NCI-H128 (cell line): Measurements from ENCODE around the gene SLC34A1.
"Not testable (repeated sequence)": the region's sequence is repeated elsewhere in the genome, so short reads cannot be mapped to it uniquely, and the experiment has no call there.

Experiments
- DNase-seq: peaks from one replicate; lab custom pipeline; 2025; ENCODE audit not compliant: unreplicated experiment; lab: John Stamatoyannopoulos, UW

SLC34A1 gene

DNA sequence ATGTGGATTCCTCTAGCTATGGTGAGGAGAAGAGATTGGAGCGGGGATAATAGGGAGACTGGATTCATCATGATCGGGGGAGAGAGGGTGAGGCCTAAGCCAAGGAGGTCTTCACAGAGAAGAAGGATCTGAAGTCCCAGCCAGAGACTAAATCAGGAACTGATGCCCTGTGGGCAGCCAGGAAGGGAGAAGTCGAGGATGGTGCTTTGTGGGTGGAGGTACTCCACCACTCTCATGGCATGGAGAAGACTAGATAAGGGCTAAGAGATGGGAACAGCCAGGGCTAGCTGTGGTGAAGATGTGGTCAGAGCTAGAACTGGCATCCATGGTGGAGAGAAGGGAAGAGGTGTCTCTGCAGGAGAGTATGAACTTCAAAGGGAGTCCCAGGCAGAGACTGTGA is 29.5 kb upstream of the SLC34A1 start:
- DNase-seq = no peak

DNA sequence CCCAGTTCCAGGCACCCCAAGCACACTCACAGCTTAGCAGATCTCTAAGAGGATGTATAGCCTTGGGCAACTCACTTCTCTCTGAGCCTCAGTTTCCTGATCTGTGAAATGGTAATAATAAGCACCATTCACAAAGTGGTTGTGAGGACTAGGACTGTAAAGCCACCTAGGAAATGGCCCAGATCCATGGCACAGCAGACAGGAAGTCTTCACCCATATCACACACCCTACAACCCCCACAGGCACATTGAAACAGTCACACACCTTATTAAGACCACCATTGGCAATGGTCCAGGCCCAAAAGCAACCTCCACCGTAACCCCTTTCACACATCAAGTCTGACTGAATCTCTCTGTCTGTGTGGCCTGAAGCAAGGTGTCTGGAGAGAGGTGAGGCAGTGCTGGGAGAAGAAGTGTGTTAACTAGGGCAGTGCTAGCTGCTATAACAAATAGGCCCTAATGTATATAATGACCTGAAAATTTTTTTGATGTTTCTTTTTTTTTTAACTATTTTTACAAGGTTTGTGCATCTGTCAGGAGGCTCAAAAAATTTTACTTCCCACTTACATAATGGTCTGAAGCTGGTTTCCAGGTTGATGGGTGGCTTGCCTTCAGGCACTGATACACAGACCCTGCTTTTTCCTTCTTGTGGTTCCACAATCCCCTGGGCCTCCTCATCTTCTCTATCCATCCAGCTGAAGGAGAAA is 28.9 kb upstream of the SLC34A1 start:
- no peak for DNase-seq

DNA sequence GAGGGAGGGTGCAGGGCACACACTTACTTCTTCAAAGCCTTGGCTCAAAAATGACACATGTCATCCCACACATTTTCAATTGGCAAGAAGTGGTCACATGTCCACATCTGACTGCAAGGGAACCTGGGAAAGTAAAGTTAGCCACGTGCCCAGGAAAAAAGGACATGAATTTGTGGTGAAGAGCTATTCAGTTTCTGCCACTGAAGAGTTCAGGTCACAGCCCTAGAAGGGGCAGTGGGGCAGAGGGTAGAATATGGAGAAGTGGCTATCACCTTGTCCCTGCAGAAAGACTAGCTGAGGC is 28.4 kb upstream of the SLC34A1 start:
- DNase-seq = no peak

DNA sequence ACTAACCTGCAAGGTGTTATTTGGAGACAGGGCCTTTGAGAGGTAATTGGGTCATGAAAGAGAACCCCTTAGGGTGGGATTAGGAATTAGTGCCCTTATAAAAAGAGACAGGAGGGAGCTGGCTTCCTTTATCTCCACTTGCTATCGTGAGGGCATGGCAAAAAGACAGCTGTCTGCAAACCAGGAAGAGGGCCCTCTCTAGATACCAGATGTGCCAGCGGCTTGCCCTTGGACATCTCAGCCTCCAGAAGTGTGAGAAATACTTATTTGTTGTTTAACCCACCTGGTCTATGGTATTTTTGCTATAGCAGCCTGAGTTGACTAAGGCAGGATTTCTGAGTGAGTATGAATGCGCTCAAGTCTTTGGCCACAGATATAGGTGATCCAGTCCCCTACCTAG is 27.5 kb upstream of the SLC34A1 start:
- no peak for DNase-seq

DNA sequence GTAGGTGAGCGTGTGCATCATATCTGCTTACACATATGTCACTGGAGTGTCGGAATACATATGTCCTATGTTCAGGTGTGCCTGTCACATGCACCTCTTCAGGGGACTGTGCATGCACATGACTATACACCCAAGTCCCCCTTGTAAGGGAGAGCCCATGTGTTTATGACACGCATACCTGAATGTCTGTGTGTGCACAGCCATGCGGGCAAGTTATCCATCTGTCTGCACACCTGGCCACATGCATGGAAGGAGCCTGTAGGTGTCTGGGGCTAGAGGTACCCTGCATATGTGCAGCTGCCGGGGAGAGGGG is 27.1 kb upstream of the SLC34A1 start:
- no peak for DNase-seq

DNA sequence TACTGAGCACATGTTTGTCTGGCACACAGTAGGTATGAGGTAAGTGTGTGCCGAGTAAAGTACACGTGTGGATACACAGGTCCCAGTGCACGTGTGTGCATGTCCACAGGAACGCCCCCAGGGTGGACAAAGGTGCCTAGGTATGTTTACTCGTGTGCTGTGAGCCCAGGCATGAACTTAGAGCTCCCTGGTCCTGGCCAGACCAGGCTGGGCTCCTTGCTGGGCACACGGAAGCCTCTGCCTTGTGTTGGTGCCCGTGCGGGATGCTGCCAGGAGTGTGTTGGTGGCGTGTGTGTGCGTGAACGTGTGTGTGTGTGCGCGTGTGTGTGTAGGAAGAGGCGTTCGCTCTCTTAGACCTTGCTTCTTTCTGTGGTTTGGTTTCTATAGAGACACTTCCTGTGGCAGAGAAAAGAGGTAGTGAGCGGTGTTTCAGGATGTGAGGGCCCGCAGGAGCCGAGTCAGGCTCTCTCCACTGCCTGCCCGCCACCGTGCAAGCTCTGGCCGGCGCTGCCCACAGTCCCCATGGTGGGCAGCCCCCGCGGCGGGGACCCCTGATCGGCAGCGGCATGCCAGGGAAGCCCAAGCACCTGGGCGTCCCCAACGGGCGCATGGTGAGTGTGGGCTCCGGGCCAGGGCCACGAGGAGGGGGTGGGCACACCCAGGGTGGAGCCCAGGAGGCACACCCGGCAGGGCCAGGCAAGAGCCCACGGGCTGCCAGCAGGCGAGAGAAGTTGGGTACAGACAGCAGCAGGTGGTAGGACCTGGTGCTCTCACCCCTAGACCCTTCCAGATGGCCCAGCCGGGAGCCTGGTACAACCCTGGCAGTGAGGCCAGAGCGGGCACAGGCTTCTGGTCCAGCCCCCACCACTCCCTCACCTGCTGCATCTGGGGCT is 26.5 kb upstream of the SLC34A1 start, which contains the start of gene RGS14:
Gene RGS14 (plus strand): TSS at position 466 of the 893 bp plus-strand sequence. CDS start 101 bp downstream, at position 567.
- no peak for DNase-seq

DNA sequence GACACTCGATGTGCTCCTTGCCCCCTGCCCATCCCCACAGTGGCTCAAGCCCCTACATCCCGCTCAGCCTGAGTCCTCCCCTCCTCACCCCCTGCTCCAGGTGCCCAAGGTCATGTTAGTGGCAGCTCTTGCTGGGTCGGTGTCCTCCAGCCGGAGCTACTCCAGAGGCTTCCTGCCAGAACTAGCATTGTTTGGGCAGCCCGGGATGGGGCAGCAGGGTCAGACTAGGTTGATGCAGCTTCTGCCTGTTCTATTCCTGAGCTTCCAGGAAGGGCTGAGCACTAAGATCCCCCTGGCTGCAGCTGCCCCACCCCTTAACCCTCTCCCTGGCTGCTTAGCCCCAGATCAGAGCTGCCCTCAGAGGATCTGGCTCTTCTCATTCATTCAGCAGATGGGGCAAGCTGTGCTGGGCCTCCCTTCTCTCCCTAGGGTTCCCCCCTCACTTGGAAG is 25.8 kb upstream of the SLC34A1 start:
- DNase-seq = no peak

DNA sequence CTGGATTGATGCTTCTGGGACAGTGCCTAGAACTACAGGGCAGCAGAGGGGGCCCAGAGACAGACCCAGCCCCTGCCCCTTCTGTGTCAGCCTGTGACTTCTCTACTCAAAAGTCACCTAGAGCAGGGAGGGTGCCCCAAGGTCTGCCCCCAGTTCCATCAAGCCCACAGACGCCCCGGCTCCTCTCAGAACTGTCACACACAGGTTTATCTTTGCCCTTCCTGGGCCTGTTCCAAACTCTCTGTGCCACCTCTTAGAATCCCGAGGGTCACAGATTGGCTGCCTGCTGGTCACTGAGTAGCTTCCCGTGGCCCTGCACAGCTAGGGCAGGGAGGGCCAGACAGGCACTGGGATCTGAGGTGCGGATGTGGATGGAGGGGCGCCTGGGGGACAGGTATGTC is 24.8 kb upstream of the SLC34A1 start:
- DNase-seq = no peak

DNA sequence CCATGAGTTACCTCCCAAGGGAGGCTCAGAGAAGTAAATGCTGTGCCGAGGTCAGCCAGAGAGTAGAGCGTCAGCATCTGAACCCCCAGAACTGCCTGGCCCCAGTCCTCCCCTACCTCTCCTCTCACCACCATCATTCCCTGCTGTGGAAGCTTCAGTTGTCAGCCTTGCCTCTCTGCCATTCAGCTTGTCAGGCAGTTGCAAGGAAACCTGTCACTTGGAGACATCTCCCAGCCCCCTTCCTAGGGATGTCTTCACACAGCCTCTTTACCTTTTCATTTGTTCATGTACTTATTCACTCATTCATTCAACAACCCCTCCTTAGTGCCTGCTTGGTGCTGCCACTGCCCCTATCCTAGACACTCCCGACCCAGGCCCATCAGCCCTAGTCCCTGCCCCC is 24.4 kb upstream of the SLC34A1 start:
- no peak for DNase-seq

DNA sequence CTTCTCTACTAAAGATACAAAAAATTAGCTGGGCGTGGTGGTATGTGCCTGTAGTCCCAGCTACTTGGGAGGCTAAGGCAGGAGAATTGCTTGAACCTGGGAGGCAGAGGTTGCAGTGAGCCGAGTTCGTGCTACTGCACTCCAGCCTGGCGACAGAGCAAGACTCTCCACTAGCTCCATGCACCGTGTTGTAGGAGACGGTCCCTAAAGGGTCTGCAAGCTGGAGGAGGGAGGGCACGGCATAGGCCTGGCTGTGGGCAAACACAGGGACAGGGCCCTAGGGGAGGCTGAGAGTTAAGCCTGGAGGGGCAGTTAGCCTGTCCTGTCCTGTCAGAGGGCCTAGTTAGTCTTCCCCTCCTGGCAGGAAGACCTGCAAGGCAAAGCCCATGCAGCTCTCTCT is 23.5 kb upstream of the SLC34A1 start:
- DNase-seq = not testable (repeated sequence)

DNA sequence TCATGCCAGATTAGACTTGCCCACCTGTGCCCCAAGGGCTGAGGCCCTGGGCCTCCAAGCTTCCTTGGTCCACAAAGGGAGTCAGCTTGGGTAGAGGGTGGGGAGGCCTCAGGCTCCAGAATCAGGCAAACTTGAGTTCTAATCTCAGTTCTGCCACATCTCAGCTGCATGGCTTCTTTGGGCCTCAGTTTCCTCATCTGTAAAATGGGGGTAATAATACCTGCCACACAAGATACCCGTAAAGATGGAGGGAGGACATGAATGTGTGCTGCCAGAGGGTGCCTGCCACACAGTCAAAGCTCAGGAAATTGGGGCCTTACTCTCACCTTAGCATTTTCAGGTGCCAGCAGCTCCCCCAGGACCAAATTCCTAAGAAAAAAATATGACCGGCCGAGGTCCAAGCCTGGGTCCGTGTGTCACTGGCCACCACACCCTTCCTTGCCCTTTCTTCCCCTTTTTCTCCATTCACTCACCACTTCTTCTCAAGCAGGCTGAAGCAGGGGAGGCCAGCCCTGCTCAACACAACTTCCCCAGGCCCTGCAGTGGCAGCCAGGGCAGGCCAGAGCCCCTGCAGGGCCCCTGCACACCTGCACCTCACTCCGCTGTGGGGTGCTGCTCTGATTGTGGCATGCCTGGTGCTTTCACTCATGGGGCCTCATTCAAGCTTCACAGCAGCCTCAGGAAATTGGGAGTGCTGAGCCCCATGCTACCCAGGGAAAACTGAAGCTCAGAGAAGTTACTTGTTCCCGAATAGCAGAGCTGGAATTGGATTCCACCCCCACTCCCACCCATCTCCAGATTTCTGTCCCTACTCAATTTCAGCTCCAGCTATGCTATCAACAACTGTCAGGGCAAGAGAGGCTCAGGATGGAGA is 22.6 kb upstream of the SLC34A1 start:
- no peak for DNase-seq

DNA sequence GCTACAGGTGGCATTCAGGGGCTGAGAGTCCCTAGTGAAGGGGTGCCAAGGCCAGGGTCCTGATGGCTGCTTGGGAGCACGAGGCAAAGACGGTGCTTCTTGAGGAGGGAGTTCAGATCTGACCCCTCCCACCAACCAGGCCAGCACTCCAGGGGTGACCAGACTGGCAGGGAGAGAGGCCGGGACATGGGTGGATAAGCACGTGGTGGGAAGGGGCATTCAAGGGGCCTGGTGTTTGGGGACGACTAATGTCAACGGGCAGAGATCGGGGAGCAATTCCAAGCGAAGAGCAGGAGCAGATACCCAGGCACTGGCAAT is 22.0 kb upstream of the SLC34A1 start:
- no peak for DNase-seq

DNA sequence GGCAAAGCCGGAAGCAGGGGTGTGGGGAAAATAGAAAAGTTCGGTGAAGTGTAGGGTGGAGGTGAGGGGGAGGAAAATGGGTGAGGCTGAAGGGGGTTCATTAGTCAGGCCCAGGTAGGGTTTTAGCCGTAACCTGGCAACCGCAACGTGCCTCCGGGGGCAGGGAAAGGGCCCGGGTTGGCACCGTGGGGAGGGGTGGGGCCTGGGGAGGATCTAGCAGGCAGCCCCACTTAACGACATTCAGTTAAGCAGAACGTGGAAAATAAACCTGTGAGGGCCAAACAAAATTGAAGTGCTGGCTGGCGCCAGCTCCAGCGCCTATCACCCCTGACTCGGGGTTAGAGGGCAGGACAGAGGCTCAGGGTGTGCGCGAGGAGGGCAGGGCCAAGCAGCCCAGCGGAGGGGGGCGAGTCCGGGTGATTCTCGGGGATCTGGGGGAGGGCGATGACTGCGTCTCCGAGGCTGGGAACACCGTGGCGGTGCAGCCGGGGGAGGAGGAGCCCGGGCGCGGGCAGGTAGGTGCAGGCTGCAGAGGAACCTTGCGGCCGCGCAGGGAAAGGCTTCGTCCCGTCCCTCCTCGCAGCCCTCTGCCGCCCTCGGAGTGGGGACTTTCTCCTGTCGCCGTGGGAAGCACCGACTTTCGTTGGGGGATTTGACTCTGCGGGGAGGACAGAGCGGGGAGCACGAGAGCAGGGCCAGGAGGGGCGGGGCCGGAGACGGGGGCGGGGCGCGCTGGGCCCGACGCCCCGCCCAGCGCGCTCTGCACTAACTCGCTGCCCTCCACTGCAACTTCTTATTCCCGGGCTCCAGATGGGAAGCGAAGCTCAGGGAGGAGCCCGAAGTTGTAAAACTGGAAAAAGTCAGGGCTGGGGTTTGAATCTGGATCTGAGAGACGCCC is 21.4 kb upstream of the SLC34A1 start:
- peak; percentile 8 for DNase-seq

DNA sequence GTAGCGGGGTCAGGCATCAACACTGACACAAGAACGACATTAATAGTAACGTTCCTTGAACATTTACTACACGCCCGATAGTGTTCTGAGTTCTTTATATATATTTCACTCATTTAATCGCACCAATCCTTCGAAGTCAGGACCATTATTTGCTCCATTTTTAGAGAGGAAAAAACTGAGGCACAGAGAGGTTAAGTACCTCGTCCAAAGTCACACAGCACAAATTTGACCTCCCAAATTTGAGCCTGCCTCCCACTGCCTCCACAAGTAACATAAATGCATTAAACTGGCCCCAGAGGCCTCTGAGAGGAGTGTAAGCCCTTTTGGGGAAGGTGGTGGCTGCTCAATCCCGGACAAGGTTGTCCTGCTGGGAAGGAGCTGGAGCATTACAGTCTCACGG is 20.7 kb upstream of the SLC34A1 start:
- no peak for DNase-seq

DNA sequence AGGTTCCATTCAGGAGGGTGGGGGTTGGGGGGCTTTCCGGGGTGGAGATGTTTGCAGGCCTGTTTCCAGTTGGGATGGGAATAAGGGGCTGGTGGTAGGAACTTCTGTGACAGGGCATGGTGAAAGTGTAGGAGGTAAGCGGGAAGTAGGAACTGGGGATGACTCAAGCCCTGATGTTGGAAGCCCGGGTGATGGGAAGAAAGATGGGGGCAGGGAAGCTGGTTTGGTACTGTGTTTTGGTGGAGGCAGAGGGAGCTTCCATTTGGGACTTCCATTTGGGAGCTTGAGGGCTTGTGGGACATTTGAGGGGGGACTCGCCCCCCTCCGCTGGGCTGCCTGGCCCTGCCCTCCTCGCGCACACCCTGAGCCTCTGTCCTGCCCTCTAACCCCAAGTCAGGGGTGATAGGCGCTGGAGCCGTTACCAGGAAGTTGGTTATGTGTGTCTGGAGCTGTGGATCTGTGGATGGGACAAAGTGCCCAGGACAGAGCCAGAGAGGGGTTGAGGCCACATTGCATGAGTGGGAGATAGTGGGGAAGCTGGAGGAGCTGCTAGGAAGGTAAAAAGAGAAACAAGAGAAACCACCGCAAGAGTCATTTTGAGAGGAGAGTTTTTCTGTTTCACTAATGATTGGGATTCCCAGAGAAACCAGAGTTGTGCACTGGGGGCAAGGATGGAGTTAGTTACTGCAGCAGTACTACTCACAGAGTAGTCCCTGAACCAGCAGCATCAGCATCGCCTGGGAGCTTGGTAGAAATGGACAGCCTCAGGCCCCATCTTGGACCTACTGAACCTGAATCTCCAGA is 19.9 kb upstream of the SLC34A1 start:
- no peak for DNase-seq

DNA sequence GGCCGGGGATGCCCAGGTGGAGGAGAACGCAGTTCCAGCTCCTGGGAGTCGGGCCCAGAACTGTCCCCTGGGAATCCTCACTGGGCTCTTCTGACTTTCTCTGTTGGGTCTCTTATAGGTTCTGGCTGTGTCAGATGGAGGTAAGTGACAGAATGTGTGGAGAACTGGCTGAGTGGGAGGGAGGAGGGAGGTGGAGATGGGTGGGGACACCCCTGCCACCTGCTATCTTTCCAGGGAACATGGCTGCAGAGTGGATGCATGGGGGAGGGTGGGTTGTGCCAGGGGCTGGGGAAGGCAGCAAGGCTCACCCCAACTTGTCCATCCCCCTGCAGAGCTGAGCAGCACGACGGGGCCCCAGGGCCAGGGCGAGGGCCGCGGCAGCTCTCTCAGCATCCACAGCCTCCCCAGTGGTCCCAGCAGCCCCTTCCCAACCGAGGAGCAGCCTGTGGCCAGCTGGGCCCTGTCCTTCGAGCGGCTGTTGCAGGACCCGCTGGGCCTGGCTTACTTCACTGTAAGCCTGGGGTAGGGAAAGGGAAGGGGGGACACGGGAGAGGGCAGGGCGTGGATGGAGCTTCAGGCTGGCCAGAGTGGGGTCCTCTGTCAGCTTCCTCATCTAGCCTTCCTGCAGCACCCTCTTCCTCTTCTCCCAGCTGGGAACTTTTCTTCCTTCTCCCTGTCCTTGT is 18.2 kb upstream of the SLC34A1 start:
- DNase-seq = no peak

DNA sequence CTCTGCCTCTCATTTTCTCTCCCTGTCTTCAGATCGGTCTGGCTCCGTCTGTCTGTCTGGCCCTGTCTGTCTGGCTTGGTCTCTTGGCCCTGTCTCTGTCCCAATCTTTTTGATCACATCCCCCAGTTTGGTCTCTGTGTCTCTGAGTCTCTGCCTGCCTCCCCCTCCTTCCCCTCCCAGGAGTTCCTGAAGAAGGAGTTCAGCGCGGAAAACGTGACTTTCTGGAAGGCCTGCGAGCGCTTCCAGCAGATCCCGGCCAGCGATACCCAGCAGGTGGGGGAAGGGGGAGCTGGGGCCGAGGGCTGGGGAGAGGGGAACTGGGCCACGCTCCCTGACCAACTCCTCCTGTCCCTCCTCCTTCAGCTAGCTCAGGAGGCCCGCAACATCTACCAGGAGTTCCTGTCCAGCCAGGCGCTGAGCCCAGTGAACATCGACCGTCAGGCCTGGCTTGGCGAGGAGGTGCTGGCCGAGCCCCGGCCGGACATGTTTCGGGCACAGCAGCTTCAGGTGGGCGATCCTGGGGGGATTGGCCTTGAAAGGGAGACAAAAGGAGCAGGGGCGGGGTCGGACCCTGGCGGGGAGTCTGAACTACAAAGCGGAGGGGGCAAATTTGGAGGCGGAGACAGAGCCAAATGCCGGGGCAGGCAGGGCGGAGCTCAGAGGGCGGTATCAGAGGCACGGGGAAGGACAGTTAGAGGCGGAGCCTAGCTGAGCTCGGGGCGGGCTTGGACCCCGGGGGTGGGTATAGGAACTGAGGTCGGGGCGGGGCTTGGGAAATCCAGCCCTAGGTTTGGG is 17.5 kb upstream of the SLC34A1 start:
- DNase-seq = no peak

DNA sequence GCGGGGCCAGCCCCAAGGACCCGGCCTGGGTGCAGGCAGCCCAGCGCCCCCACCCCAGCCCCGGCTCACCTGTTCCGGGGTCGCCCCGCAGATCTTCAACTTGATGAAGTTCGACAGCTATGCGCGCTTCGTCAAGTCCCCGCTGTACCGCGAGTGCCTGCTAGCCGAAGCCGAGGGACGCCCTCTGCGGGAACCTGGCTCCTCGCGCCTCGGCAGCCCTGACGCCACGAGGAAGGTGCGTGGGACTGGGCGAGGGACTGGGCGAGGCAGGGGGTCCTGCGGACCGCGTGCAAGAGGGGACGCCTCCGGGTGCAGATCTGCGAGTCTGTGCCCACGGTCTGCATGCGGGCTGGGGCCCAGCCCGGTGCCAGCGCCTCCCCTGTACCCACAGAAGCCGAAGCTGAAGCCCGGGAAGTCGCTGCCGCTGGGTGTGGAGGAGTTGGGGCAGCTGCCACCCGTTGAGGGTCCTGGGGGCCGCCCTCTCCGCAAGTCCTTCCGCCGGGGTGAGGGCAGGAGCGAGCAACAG is 16.8 kb upstream of the SLC34A1 start:
- DNase-seq = no peak
